K562 (cell line): ENCODE data around the gene RBM34. TPM values are rescaled to one million over a fixed set of nuclear protein-coding genes. Genes with fewer than 3 reads are reported as not detected.

Experiments used
- CBFA2T3 ChIP-seq: fragments of 450-650 bp; IDR thresholded peaks from 2 replicates; pipeline ENCODE4 v1.6.1; 2017
- CBX8 ChIP-seq: fragments of 200-600 bp; sonication (generic); IDR thresholded peaks from 2 replicates; pipeline ENCODE4 v1.6.1; 2012; ENCODE audit warnings: borderline replicate concordance, mixed run types, low read depth, mild to moderate bottlenecking, moderate library complexity, mixed read lengths, low read length, control low read depth, inconsistent platforms; ENCODE audit not compliant: poor library complexity, severe bottlenecking; ENCODE audit errors: extremely low read depth
- FOS ChIP-seq: IDR thresholded peaks from 3 replicates; pipeline ENCODE4 v1.6.1; 2011; ENCODE audit not compliant: insufficient read length; ENCODE audit errors: extremely low read depth
- JUN ChIP-seq, 2 experiments: sonication (generic) in 1 of 2; formaldehyde crosslinking in 1 of 2; IDR thresholded peaks; 2 replicates each; pipeline versions ENCODE4 v1.6.1 to v1.8.0; 2012 to 2022; ENCODE audit warnings: borderline replicate concordance in 2 of 2, mild to moderate bottlenecking in 2 of 2, improper control_type of control experiment in 1 of 2, low read depth in 1 of 2, low read length in 1 of 2, missing genetic modification reagents in 1 of 2
- NR2C2 ChIP-seq, 2 experiments: fragments of 200-800 bp in 1 of 2; sonication (Bioruptor generic) in 1 of 2; sonication (generic) in 1 of 2; formaldehyde crosslinking in 1 of 2; IDR thresholded peaks; 2 replicates each; pipeline versions ENCODE4 v1.6.1 to v1.8.0; 2016 to 2022; ENCODE audit warnings: mild to moderate bottlenecking in 1 of 2, missing compliant biosample characterization in 1 of 2, missing genetic modification characterization in 1 of 2, missing genetic modification reagents in 1 of 2
- REST ChIP-seq, 2 experiments: fragments of 450-650 bp; formaldehyde crosslinking in 1 of 2; IDR thresholded peaks; 2 replicates each; pipeline versions ENCODE4 v1.4.0 to v1.6.1; 2014 to 2020; ENCODE audit warnings: mild to moderate bottlenecking in 2 of 2, borderline replicate concordance in 1 of 2, low read depth in 1 of 2
- SLC30A9 ChIP-seq: fragments of 250-450 bp; sonication (Bioruptor Pico); IDR thresholded peaks from 2 replicates; pipeline ENCODE4 v1.8.0; 2022; ENCODE audit warnings: mild to moderate bottlenecking, moderate library complexity
- SMARCA5 ChIP-seq: fragments of 450-650 bp; IDR thresholded peaks from 2 replicates; pipeline ENCODE4 v1.6.1; 2016
- TFE3 ChIP-seq: fragments of 450-650 bp; formaldehyde crosslinking; IDR thresholded peaks from 2 replicates; pipeline ENCODE4 v1.4.0; 2020; ENCODE audit warnings: mild to moderate bottlenecking, mixed read lengths
- XRCC5 ChIP-seq: fragments of 200-400 bp; formaldehyde crosslinking; IDR thresholded peaks from 2 replicates; pipeline ENCODE4 v1.6.1; 2017; ENCODE audit warnings: low read depth, mild to moderate bottlenecking, low read length
- ZNF551 ChIP-seq: fragments of 250-450 bp; sonication (Bioruptor Pico); IDR thresholded peaks from 2 replicates; pipeline ENCODE4 v1.5.0; 2021; ENCODE audit warnings: mild to moderate bottlenecking, moderate library complexity
- polyA plus RNA-seq, 8 experiments: library from polyadenylated mRNA; depleted of rRNA in 4 of 8; stranded (reverse) in 5 of 8; unstranded in 3 of 8; fragments of >200 nt; fragmentation: Nextera tagmentation in 2 of 8; fragmentation: Illumina TruSeq in 1 of 8; extraction: Ambion mirVana in 2 of 8; extraction: Trizol in 1 of 8; gene quantifications; 2 replicates each; pipeline versions ENCODE4 v1.2.1 to v1.2.3, GENCODE V29; 2011 to 2014; ENCODE audit warnings: inconsistent platforms in 1 of 8, missing spikeins in 1 of 8
- total RNA-seq, 7 experiments: library from RNA; depleted of rRNA in 6 of 7; stranded (reverse); fragments of >200 nt in 6 of 7; fragmentation: Illumina TruSeq in 2 of 7; extraction: Trizol in 2 of 7; gene quantifications; 2 replicates each; pipeline versions ENCODE4 v1.2.1 to v1.2.3, GENCODE V29; 2011 to 2021; ENCODE audit warnings: low replicate concordance in 1 of 7

The RBM34 gene
- total and polyA plus RNA-seq, 9 of the 15 experiments (the other 6 are each of a cell fraction or from before 2014, with no cell fraction given) = 64.0 to 178 (median 124) TPM

- no peak for TF ChIP-seq NR2C2 (CRISPR knock-in tag; IDR thresholded peaks at IDR 0.05)
- TF ChIP-seq NR2C2 (tag; IDR thresholded peaks at IDR 0.05) = no peak
- no peak for TF ChIP-seq JUN (IDR thresholded peaks at IDR 0.05; ENCODE audit: borderline replicate concordance, low read depth, low read length)
- no peak for TF ChIP-seq JUN (CRISPR knock-in tag; IDR thresholded peaks at IDR 0.05; ENCODE audit: borderline replicate concordance)
- TF ChIP-seq TFE3 (CRISPR knock-in tag) = no peak
- TF ChIP-seq SLC30A9 (CRISPR knock-in tag) = no peak
- TF ChIP-seq SMARCA5 = no peak
- TF ChIP-seq ZNF551 = no peak
- TF ChIP-seq REST (IDR thresholded peaks at IDR 0.05; ENCODE audit: borderline replicate concordance) = 0 out of 2 replicates have a peak, but pooled peaks have one; percentile 7
- TF ChIP-seq REST (CRISPR knock-in tag; IDR thresholded peaks at IDR 0.05; ENCODE audit: low read depth) = no peak
- no peak for TF ChIP-seq XRCC5
- TF ChIP-seq CBX8 = no peak
- TF ChIP-seq FOS = no peak
- peak; percentile 93 for TF ChIP-seq CBFA2T3
These were observed 47.7 kb downstream of the RBM34 start (continued) for GRCh38 chr1:235113183-235113917.
